SK-N-SH (cell line): ENCODE results near the gene TJP3. TPM values are rescaled to one million over a fixed set of nuclear protein-coding genes. Genes with fewer than 3 reads are reported as not detected.

Experiments
- CTCF ChIA-PET: fragments of 300-600, 350-600 bp; formaldehyde crosslinking; extraction: SDS; loops from one replicate; lab custom pipeline; 2021; lab: Yijun Ruan, JAX
- POLR2A ChIA-PET: fragments of 350-600 bp; sonication (Branson Sonifier 250); formaldehyde crosslinking; extraction: SDS; loops from one replicate; lab custom pipeline; 2020; ENCODE audit warnings: antibody characterized with exemption, inconsistent platforms; lab: Yijun Ruan, JAX
- DNase-seq: peaks from one replicate; pipeline ENCODE4 v3.0.0; 2012
- H2AFZ ChIP-seq: fragments of 200-600 bp; sonication (generic); 2 replicates; pipeline ENCODE4 v1.8.1; 2016; ENCODE audit warnings: antibody characterized with exemption, mild to moderate bottlenecking, low read depth
- H3F3A ChIP-seq: fragments of 200-600 bp; sonication (generic); replicated peaks from 2 replicates; pipeline ENCODE3; 2016; ENCODE audit warnings: antibody characterized with exemption, mild to moderate bottlenecking; ENCODE audit not compliant: insufficient read depth
- H3K27ac ChIP-seq, 2 experiments: fragments of 200-500 bp in 1 of 2; fragments of 200-600 bp in 1 of 2; sonication (Bioruptor generic) in 1 of 2; sonication (generic), shearing (Covaris generic) in 1 of 2; 2 replicates each; pipeline versions ENCODE4 v1.5.1 to v1.6.1; 2014 to 2016; ENCODE audit warnings: low read depth in 2 of 2, inconsistent platforms in 1 of 2, low read length in 1 of 2, mild to moderate bottlenecking in 1 of 2, mixed read lengths in 1 of 2
- H3K27me3 ChIP-seq: fragments of 200-600 bp; sonication (generic), shearing (Covaris generic); 2 replicates; pipeline ENCODE4 v1.6.1; 2016; ENCODE audit warnings: mixed run types; ENCODE audit not compliant: insufficient read depth
- H3K36me3 ChIP-seq, 2 experiments: fragments of 200-500 bp in 1 of 2; fragments of 200-600 bp in 1 of 2; sonication (Bioruptor generic) in 1 of 2; sonication (generic) in 1 of 2; replicated peaks in 1 of 2; 2 replicates each; pipeline versions ENCODE3 to v1.5.1; 2014 to 2016; ENCODE audit warnings: low read length in 1 of 2, mild to moderate bottlenecking in 1 of 2; ENCODE audit not compliant: insufficient read depth in 2 of 2, control insufficient read depth in 1 of 2
- H3K4me1 ChIP-seq, 2 experiments: fragments of 200-500 bp in 1 of 2; fragments of 200-600 bp in 1 of 2; sonication (Bioruptor generic) in 1 of 2; sonication (generic), shearing (Covaris generic) in 1 of 2; 2 replicates each; pipeline versions ENCODE4 v1.5.1 to v1.6.1; 2014 to 2016; ENCODE audit warnings: low read depth in 1 of 2, low read length in 1 of 2, mixed run types in 1 of 2; ENCODE audit not compliant: insufficient read depth in 2 of 2, control insufficient read depth in 1 of 2
- H3K4me2 ChIP-seq: fragments of 200-600 bp; sonication (generic), shearing (Covaris generic); 2 replicates; pipeline ENCODE4 v1.6.1; 2017; ENCODE audit warnings: mixed run types
- H3K4me3 ChIP-seq, 2 experiments: fragments of 200-500 bp in 1 of 2; fragments of 200-600 bp in 1 of 2; sonication (Bioruptor generic) in 1 of 2; sonication (generic), shearing (Covaris generic) in 1 of 2; 2 replicates each; pipeline versions ENCODE4 v1.5.1 to v1.8.1; 2014 to 2016; ENCODE audit warnings: low read depth in 2 of 2, inconsistent platforms in 1 of 2, low read length in 1 of 2, mild to moderate bottlenecking in 1 of 2, mixed read lengths in 1 of 2, moderate library complexity in 1 of 2
- H3K79me2 ChIP-seq: fragments of 200-600 bp; sonication (generic); 2 replicates; pipeline ENCODE4 v1.8.1; 2017; ENCODE audit warnings: mild to moderate bottlenecking; ENCODE audit not compliant: insufficient read depth
- H3K9ac ChIP-seq: fragments of 200-600 bp; sonication (generic); 2 replicates; pipeline ENCODE4 v1.6.1; 2017; ENCODE audit warnings: mixed run types
- H3K9me2 ChIP-seq: fragments of 200-600 bp; sonication (generic); 2 replicates; pipeline ENCODE4 v1.6.1; 2017; ENCODE audit warnings: mixed run types
- H3K9me3 ChIP-seq: fragments of 200-600 bp; sonication (generic); 2 replicates; pipeline ENCODE4 v1.6.1; 2017; ENCODE audit warnings: mixed run types, mild to moderate bottlenecking, moderate library complexity
- H4K20me1 ChIP-seq: fragments of 200-600 bp; sonication (generic); 2 replicates; pipeline ENCODE4 v1.6.1; 2017; ENCODE audit warnings: mild to moderate bottlenecking, mixed run types; ENCODE audit not compliant: insufficient read depth
- ELF1 ChIP-seq: IDR thresholded peaks from 2 replicates; pipeline ENCODE4 v1.4.0; 2012
- JUND ChIP-seq: IDR thresholded peaks from 2 replicates; pipeline ENCODE4 v1.4.0; 2012
- MEF2A ChIP-seq: IDR thresholded peaks from 2 replicates; pipeline ENCODE4 v1.4.0; 2012; ENCODE audit warnings: low read depth, borderline replicate concordance
- MXI1 ChIP-seq: IDR thresholded peaks from 2 replicates; pipeline ENCODE4 v1.6.1; 2012; ENCODE audit warnings: mild to moderate bottlenecking, low read depth, low read length, improper control_type of control experiment
- POLR2AphosphoS5 ChIP-seq: IDR thresholded peaks from 2 replicates; pipeline ENCODE4 v1.6.1; 2012; ENCODE audit warnings: low read depth, low read length
- RAD21 ChIP-seq: IDR thresholded peaks from 2 replicates; pipeline ENCODE4 v1.6.1; 2012; ENCODE audit warnings: mild to moderate bottlenecking, low read length
- RCOR1 ChIP-seq: fragments of 150-350 bp; IDR thresholded peaks from 2 replicates; pipeline ENCODE4 v1.6.1; 2017; ENCODE audit warnings: antibody characterized with exemption, low read length
- RFX5 ChIP-seq: IDR thresholded peaks from 2 replicates; pipeline ENCODE4 v1.6.1; 2012; ENCODE audit warnings: mild to moderate bottlenecking, improper control_type of control experiment, low read length
- RXRA ChIP-seq: IDR thresholded peaks from 2 replicates; pipeline ENCODE4 v1.4.0; 2012; ENCODE audit warnings: low read depth, mild to moderate bottlenecking, borderline replicate concordance
- SIN3A ChIP-seq: IDR thresholded peaks from 2 replicates; pipeline ENCODE4 v1.6.1; 2012; ENCODE audit warnings: low read depth, mild to moderate bottlenecking, low read length, moderate library complexity, borderline replicate concordance
- SMC3 ChIP-seq: IDR thresholded peaks from 2 replicates; pipeline ENCODE4 v1.6.1; 2012; ENCODE audit warnings: low read depth, low read length, improper control_type of control experiment
- TAF1 ChIP-seq: IDR thresholded peaks from 2 replicates; pipeline ENCODE4 v1.6.1; 2012; ENCODE audit warnings: low read depth, mild to moderate bottlenecking, low read length, moderate library complexity, borderline replicate concordance
- TCF12 ChIP-seq: IDR thresholded peaks from 2 replicates; pipeline ENCODE4 v1.4.0; 2012
- TEAD4 ChIP-seq: IDR thresholded peaks from 2 replicates; pipeline ENCODE4 v1.4.0; 2012; ENCODE audit warnings: mild to moderate bottlenecking, borderline replicate concordance; ENCODE audit not compliant: insufficient read depth
- YY1 ChIP-seq: IDR thresholded peaks from 2 replicates; pipeline ENCODE4 v1.4.0; 2012; ENCODE audit warnings: low read depth, mild to moderate bottlenecking
- WGBS: methylation state at CpG from one replicate; pipeline ENCODE4 v1.1.6; 2017; ENCODE audit warnings: low lambda C conversion rate; 5-methylcytosine and 5-hydroxymethylcytosine counted together
- polyA plus RNA-seq, 3 experiments: library from polyadenylated mRNA; depleted of rRNA; stranded (reverse); fragments of >200 nt; gene quantifications; 2 replicates each; pipeline ENCODE4 v1.2.3, GENCODE V29; 2012
- TF ChIP-seq, protein P1 (sequence below): IDR thresholded peaks from 2 replicates; pipeline ENCODE4 v1.4.0; 2012; ENCODE audit warnings: low read depth, borderline replicate concordance
- TF ChIP-seq, protein P2 (sequence below): IDR thresholded peaks from 2 replicates; pipeline ENCODE4 v1.4.0; 2012; ENCODE audit warnings: low read depth, borderline replicate concordance
- TF ChIP-seq, protein P3 (sequence below): IDR thresholded peaks from 2 replicates; pipeline ENCODE4 v1.6.1; 2012; ENCODE audit warnings: mild to moderate bottlenecking, low read depth, low read length, moderate library complexity
- TF ChIP-seq, protein P4 (sequence below): IDR thresholded peaks from 2 replicates; pipeline ENCODE4; 2012
- TF ChIP-seq, protein P5 (sequence below): fragments of 200-600 bp; sonication (generic); IDR thresholded peaks from 2 replicates; pipeline ENCODE4 v1.6.1; 2017; ENCODE audit warnings: antibody characterized with exemption, mild to moderate bottlenecking, moderate library complexity

The TJP3 gene
- polyA plus RNA-seq, 1 of the 3 experiments (the other 2 are of a cell fraction), result 0.36 TPM

DNA sequence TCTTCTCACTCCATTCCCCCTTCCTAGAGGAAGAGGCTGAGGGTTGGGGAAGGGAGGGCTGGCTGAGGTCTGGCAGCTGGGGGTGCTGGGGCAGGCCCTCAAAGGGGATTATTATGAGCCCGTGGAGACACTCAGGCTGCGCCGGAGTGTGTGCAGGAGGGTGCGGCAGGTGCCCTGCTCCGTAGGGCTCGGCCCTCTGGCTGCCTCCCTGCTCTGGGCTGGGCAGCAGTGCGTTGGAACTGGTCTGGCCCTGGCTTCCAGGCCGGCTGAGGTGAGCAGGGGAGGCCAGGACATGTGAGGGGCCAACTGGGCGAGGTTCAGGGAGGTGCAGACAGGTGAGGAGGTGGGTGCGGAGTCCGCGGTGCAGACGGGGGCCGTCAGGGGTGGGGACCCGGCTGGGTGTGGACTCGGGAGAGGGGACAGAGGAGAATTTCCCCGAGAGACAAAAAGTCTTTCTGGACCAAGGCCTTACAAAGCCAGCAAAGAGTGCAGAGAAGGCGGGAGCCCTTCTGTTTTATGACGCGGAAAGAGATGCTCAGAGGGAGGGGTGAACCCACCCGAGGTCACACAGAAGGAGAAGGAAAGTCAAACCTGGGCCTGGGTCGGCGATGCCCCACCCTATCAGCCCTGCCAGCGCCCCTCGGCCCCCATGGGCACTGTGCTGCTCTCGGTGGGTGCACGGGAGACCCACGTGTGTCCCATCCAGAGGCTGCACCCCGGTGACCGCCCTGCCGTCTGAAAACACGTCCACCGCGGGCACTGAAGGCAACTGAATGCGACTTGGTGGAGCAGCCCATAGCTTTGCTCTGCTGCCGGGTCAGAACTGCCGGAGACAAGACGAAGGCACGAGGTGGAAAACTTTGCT, 38.9 kb upstream of the TJP3 start:
- no peak overlapping the region for H3K9ac ChIP-seq
- H3K9me3 ChIP-seq, result no peaks in the 10 kb centered on the region
- peaks cover 19% of the 10 kb centered on the region for H4K20me1 ChIP-seq
- no peak overlapping the region; a peak in 1 of 4 replicates for H3K27ac ChIP-seq
- H3K4me1 ChIP-seq, result peaks cover 0 to 2% of the 10 kb centered on the region in 2 experiments; a peak in 1 of 4 replicates
- 95% methylated on average over 32 of the region's 39 CpGs for WGBS
- H3K36me3 ChIP-seq, result no peaks in the 10 kb centered on the region
- no peak for TF ChIP-seq JUND
- TF ChIP-seq SIN3A, result no peak
- TF ChIP-seq POLR2AphosphoS5, result no peak
- TF ChIP-seq SMC3, result no peak
- TF ChIP-seq, protein P1, sequence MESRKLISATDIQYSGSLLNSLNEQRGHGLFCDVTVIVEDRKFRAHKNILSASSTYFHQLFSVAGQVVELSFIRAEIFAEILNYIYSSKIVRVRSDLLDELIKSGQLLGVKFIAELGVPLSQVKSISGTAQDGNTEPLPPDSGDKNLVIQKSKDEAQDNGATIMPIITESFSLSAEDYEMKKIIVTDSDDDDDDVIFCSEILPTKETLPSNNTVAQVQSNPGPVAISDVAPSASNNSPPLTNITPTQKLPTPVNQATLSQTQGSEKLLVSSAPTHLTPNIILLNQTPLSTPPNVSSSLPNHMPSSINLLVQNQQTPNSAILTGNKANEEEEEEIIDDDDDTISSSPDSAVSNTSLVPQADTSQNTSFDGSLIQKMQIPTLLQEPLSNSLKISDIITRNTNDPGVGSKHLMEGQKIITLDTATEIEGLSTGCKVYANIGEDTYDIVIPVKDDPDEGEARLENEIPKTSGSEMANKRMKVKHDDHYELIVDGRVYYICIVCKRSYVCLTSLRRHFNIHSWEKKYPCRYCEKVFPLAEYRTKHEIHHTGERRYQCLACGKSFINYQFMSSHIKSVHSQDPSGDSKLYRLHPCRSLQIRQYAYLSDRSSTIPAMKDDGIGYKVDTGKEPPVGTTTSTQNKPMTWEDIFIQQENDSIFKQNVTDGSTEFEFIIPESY, result no peak
- TF ChIP-seq YY1, result no peak
- TF ChIP-seq MXI1, result no peak
- TF ChIP-seq RAD21, result no peak
- TF ChIP-seq TCF12, result no peak
- TF ChIP-seq, protein P2, sequence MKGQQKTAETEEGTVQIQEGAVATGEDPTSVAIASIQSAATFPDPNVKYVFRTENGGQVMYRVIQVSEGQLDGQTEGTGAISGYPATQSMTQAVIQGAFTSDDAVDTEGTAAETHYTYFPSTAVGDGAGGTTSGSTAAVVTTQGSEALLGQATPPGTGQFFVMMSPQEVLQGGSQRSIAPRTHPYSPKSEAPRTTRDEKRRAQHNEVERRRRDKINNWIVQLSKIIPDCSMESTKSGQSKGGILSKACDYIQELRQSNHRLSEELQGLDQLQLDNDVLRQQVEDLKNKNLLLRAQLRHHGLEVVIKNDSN, result no peak
- no peak for TF ChIP-seq ELF1
- no peak for TF ChIP-seq TEAD4
- no peak for TF ChIP-seq TAF1
- TF ChIP-seq, protein P3, sequence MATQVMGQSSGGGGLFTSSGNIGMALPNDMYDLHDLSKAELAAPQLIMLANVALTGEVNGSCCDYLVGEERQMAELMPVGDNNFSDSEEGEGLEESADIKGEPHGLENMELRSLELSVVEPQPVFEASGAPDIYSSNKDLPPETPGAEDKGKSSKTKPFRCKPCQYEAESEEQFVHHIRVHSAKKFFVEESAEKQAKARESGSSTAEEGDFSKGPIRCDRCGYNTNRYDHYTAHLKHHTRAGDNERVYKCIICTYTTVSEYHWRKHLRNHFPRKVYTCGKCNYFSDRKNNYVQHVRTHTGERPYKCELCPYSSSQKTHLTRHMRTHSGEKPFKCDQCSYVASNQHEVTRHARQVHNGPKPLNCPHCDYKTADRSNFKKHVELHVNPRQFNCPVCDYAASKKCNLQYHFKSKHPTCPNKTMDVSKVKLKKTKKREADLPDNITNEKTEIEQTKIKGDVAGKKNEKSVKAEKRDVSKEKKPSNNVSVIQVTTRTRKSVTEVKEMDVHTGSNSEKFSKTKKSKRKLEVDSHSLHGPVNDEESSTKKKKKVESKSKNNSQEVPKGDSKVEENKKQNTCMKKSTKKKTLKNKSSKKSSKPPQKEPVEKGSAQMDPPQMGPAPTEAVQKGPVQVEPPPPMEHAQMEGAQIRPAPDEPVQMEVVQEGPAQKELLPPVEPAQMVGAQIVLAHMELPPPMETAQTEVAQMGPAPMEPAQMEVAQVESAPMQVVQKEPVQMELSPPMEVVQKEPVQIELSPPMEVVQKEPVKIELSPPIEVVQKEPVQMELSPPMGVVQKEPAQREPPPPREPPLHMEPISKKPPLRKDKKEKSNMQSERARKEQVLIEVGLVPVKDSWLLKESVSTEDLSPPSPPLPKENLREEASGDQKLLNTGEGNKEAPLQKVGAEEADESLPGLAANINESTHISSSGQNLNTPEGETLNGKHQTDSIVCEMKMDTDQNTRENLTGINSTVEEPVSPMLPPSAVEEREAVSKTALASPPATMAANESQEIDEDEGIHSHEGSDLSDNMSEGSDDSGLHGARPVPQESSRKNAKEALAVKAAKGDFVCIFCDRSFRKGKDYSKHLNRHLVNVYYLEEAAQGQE, result no peak
- no peak for TF ChIP-seq MEF2A
- TF ChIP-seq RXRA, result no peak
- TF ChIP-seq, protein P4, sequence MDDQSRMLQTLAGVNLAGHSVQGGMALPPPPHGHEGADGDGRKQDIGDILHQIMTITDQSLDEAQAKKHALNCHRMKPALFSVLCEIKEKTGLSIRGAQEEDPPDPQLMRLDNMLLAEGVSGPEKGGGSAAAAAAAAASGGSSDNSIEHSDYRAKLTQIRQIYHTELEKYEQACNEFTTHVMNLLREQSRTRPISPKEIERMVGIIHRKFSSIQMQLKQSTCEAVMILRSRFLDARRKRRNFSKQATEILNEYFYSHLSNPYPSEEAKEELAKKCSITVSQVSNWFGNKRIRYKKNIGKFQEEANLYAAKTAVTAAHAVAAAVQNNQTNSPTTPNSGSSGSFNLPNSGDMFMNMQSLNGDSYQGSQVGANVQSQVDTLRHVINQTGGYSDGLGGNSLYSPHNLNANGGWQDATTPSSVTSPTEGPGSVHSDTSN, result no peak
- TF ChIP-seq RFX5, result no peak
- TF ChIP-seq, protein P5, sequence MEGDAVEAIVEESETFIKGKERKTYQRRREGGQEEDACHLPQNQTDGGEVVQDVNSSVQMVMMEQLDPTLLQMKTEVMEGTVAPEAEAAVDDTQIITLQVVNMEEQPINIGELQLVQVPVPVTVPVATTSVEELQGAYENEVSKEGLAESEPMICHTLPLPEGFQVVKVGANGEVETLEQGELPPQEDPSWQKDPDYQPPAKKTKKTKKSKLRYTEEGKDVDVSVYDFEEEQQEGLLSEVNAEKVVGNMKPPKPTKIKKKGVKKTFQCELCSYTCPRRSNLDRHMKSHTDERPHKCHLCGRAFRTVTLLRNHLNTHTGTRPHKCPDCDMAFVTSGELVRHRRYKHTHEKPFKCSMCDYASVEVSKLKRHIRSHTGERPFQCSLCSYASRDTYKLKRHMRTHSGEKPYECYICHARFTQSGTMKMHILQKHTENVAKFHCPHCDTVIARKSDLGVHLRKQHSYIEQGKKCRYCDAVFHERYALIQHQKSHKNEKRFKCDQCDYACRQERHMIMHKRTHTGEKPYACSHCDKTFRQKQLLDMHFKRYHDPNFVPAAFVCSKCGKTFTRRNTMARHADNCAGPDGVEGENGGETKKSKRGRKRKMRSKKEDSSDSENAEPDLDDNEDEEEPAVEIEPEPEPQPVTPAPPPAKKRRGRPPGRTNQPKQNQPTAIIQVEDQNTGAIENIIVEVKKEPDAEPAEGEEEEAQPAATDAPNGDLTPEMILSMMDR, result no peak
- no peak for TF ChIP-seq RCOR1
- H3F3A ChIP-seq, result no peaks in the 10 kb centered on the region
- no peaks in the 10 kb centered on the region for H3K27me3 ChIP-seq
- no peak for DNase-seq
- peaks cover 5% of the 10 kb centered on the region; the same call in 1 of the 2 replicates for H3K79me2 ChIP-seq
- no peak overlapping the region for H3K4me2 ChIP-seq
- POLR2A ChIA-PET, result no interaction called here
- no peak overlapping the region for H3K4me3 ChIP-seq
- no peaks in the 10 kb centered on the region for H3K9me2 ChIP-seq
- H2AFZ ChIP-seq, result no peak overlapping the region
- CTCF ChIA-PET, result interaction anchor here (0.6 to 4.1 kb wide), 3 partner anchors 31 to 39 kb away, joined by 3 to 39 read pairs (median 4); partner anchors contain the start of gene PIP5K1C
